MCF 10A (cell line): ENCODE data around the gene CLSTN2. TPM values are rescaled to one million over a fixed set of nuclear protein-coding genes. Genes with fewer than 3 reads are reported as not detected.

ENCODE experiments used
- BruUV-seq: library from RNA; stranded (reverse); fragments of 400-500 nt; replicated peaks from 2 replicates; lab custom pipeline; 2021; lab: Mats Ljungman, UMichigan
- CTCF ChIA-PET: fragments of 300-600 bp; sonication (Branson Sonifier 250); formaldehyde crosslinking; extraction: SDS; loops from one replicate; lab custom pipeline; 2021; ENCODE audit warnings: antibody characterized with exemption, inconsistent platforms; lab: Yijun Ruan, JAX
- POLR2A ChIA-PET: fragments of 300-600, 350-650 bp; sonication (Branson Sonifier 250); formaldehyde crosslinking; extraction: SDS; loops from one replicate; lab custom pipeline; 2020; ENCODE audit warnings: antibody characterized with exemption, inconsistent platforms; lab: Yijun Ruan, JAX
- DNase-seq: peaks from one replicate; pipeline ENCODE4 v3.0.0-alpha.2; 2018; ENCODE audit not compliant: unreplicated experiment
- H3K27ac Mint-ChIP-seq: one replicate; pipeline ENCODE4 v1.8.0; 2022; ENCODE audit warnings: mild to moderate bottlenecking, low read depth, mixed read lengths; ENCODE audit not compliant: unreplicated experiment
- H3K27me3 Mint-ChIP-seq: one replicate; pipeline ENCODE4 v1.8.0; 2022; ENCODE audit warnings: mixed read lengths; ENCODE audit not compliant: insufficient read depth, unreplicated experiment
- H3K36me3 Mint-ChIP-seq: one replicate; pipeline ENCODE4 v1.8.0; 2022; ENCODE audit warnings: mild to moderate bottlenecking, moderate library complexity, mixed read lengths; ENCODE audit not compliant: insufficient read depth, unreplicated experiment
- H3K4me1 Mint-ChIP-seq: one replicate; pipeline ENCODE4 v1.8.0; 2022; ENCODE audit warnings: mixed read lengths; ENCODE audit not compliant: insufficient read depth, unreplicated experiment
- H3K4me3 Mint-ChIP-seq: one replicate; pipeline ENCODE4 v1.8.0; 2022; ENCODE audit warnings: mild to moderate bottlenecking, moderate library complexity, mixed read lengths; ENCODE audit not compliant: unreplicated experiment
- H3K9me3 Mint-ChIP-seq: one replicate; pipeline ENCODE4 v1.8.0; 2022; ENCODE audit warnings: mixed read lengths; ENCODE audit not compliant: unreplicated experiment
- intact Hi-C: fragments of 100-400 bp; cut with micrococcal nuclease; formaldehyde crosslinking; loops from 2 replicates; pipeline ENCODE4 v1.14.1; 2022
- total RNA-seq: library from RNA; stranded (reverse); gene quantifications from 2 replicates; pipeline ENCODE4 v1.2.3, GENCODE V29; 2022
- TF ChIP-seq, protein P1 (sequence below): fragments of 200-600 bp; IDR thresholded peaks from one replicate; pipeline ENCODE4 v1.8.0; 2022; ENCODE audit warnings: antibody characterized with exemption, mild to moderate bottlenecking; ENCODE audit not compliant: unreplicated experiment

CLSTN2 gene
- total RNA-seq, 1 experiment from 2014 or later = not detected

DNA sequence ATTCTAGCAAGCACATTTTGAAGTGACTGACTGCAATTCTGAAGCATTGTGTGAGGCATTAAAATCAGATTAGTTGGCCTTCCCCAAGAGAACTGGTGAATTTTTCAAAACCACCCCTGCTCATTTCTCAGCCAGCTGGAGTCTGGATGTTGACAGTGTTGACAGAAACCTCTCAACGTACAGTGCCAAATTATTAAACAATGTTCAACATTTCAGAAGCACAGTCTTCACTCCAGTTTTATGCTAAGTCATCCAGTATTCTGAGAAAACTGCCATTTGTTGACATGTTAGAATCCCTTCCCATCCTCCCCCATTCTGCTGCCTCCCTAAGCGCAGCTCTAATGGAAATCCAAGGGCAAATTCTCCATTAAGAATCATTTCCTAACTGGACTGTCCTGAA, 373.6 kb downstream of the CLSTN2 start:
- POLR2A ChIA-PET = no interaction called here
- Mint-ChIP-seq H3K4me1 (no peaks in the 10 kb centered on the region), H3K4me3 (no peak overlapping the region), H3K27ac (no peak overlapping the region), H3K27me3 (peaks cover 38% of the 10 kb centered on the region), H3K9me3 (peaks cover 7% of the 10 kb centered on the region), H3K36me3 (no peaks in the 10 kb centered on the region)
- CTCF ChIA-PET = no interaction called here
- TF ChIP-seq, protein P1, sequence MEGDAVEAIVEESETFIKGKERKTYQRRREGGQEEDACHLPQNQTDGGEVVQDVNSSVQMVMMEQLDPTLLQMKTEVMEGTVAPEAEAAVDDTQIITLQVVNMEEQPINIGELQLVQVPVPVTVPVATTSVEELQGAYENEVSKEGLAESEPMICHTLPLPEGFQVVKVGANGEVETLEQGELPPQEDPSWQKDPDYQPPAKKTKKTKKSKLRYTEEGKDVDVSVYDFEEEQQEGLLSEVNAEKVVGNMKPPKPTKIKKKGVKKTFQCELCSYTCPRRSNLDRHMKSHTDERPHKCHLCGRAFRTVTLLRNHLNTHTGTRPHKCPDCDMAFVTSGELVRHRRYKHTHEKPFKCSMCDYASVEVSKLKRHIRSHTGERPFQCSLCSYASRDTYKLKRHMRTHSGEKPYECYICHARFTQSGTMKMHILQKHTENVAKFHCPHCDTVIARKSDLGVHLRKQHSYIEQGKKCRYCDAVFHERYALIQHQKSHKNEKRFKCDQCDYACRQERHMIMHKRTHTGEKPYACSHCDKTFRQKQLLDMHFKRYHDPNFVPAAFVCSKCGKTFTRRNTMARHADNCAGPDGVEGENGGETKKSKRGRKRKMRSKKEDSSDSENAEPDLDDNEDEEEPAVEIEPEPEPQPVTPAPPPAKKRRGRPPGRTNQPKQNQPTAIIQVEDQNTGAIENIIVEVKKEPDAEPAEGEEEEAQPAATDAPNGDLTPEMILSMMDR = no peak
- intact Hi-C loops = no loop called here
- no peak for DNase-seq
- no TSS peak for BruUV-seq

DNA sequence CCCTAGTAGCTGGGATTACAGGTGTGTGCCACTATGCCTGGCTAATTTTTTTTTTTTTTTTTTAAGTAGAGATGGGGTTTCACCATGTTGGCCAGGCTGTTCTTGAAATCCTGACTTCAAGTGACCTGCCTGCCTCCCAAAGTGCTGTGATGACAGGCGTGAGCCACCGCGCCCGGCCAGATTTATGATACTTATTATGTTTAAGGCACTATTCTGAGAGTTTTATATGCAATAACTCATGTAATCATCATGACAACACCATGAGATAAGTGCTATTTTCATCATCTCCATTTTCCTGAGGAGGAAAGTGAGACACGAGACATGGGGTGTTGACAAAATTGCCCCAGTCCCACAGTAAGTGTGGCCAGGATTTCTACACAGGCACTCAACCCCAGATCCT, 376.4 kb downstream of the CLSTN2 start:
- intact Hi-C loops = no loop called here
- Mint-ChIP-seq H3K4me1 (no peaks in the 10 kb centered on the region), H3K9me3 (no peaks in the 10 kb centered on the region), H3K27me3 (peaks cover 14% of the 10 kb centered on the region), H3K4me3 (no peak overlapping the region), H3K36me3 (no peaks in the 10 kb centered on the region), H3K27ac (no peak overlapping the region)
- ChIA-PET CTCF (interaction anchor here (0.6 kb wide), 1 partner anchor 416 kb away, joined by 3 read pairs; no protein-coding TSS in a partner anchor), POLR2A (interaction anchor here (0.7 kb wide), 1 partner anchor 54 kb away, joined by 3 read pairs; no protein-coding TSS in a partner anchor)
- no peak for DNase-seq
- TF ChIP-seq, protein P1 = no peak
- BruUV-seq = no TSS peak

DNA sequence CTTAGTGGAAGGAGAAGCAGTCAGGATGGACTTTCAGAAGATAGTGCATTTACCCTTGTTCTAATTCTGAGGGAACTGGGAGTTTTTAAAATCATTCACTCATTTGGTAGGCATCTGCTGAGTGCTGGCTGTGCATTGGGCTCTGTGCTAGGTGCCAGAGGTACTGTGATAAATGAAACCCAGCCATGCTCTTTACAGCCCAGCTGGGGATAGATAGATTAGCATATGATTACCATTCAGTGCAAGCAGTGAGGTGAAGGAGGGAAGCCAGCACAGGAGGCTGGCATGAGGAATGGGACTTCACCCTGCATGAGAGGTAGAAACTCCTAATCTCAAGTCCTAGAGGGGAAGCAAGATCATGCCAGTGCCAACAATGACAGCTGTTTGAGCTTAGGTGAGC, 381.0 kb downstream of the CLSTN2 start:
- ChIA-PET POLR2A (no interaction called here), CTCF (no interaction called here)
- no TSS peak for BruUV-seq
- TF ChIP-seq, protein P1 = no peak
- Mint-ChIP-seq H3K4me3 (no peak overlapping the region), H3K27me3 (peaks cover 39% of the 10 kb centered on the region), H3K27ac (no peak overlapping the region), H3K4me1 (no peaks in the 10 kb centered on the region), H3K36me3 (no peaks in the 10 kb centered on the region), H3K9me3 (no peaks in the 10 kb centered on the region)
- no peak for DNase-seq
- intact Hi-C loops = no loop called here

DNA sequence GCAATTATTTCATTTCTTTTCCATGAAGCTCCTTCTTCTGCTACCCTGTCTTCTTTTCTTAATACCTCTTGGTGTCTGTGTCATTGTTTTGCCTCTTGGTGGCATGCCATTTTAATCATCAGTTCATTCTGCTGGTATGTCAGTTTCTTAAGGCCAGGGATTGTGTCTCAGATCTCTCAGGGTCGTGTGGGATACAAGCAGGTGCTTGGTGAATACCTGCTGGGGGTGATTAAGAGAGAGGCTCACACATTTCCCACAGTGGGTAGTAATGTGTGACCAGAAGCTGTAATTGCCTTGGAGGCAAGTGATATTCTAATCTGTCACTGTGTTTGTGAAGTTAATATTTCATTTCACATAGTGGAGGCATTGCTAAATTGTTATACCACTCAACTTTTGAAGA, 381.5 kb downstream of the CLSTN2 start:
- H3K4me3 Mint-ChIP-seq = no peak overlapping the region
- intact Hi-C loops = no loop called here
- no peaks in the 10 kb centered on the region for H3K9me3 Mint-ChIP-seq
- no TSS peak for BruUV-seq
- no peaks in the 10 kb centered on the region for H3K4me1 Mint-ChIP-seq
- peaks cover 44% of the 10 kb centered on the region for H3K27me3 Mint-ChIP-seq
- H3K36me3 Mint-ChIP-seq = no peaks in the 10 kb centered on the region
- POLR2A ChIA-PET = no interaction called here
- no peak for DNase-seq
- H3K27ac Mint-ChIP-seq = no peak overlapping the region
- TF ChIP-seq, protein P1 = no peak
- CTCF ChIA-PET = no interaction called here
